T-helper 2 cell treated with Interferon-gamma antibody and Interleukin-4, amounts not matched to agents 5 μg/mL and 100 μg/mL, for 36 hours (primary cell): ENCODE results near the gene MOB4.
"Not testable (repeated sequence)": the region's sequence is repeated elsewhere in the genome, so short reads cannot be mapped to it uniquely, and the experiment has no call there.

Experiments used
- DNase-seq: peaks from one replicate; pipeline ENCODE4 v3.0.0; 2021; ENCODE audit warnings: low spot score
- H3K27ac Mint-ChIP-seq: one replicate; pipeline ENCODE4 v1.8.0; 2021; ENCODE audit warnings: mild to moderate bottlenecking, mixed read lengths
- H3K27me3 Mint-ChIP-seq: one replicate; pipeline ENCODE4 v1.8.0; 2021; ENCODE audit warnings: low read depth, mixed read lengths
- H3K36me3 Mint-ChIP-seq: one replicate; pipeline ENCODE4 v1.8.0; 2021; ENCODE audit warnings: low read depth, mixed read lengths
- H3K4me1 Mint-ChIP-seq: one replicate; pipeline ENCODE4 v1.8.0; 2021; ENCODE audit warnings: low read depth, mixed read lengths
- H3K4me3 Mint-ChIP-seq: one replicate; pipeline ENCODE4 v1.8.0; 2022; ENCODE audit warnings: mild to moderate bottlenecking, moderate library complexity, mixed read lengths
- H3K9me3 Mint-ChIP-seq: one replicate; pipeline ENCODE4 v1.8.0; 2021; ENCODE audit warnings: mixed read lengths

MOB4 gene

DNA sequence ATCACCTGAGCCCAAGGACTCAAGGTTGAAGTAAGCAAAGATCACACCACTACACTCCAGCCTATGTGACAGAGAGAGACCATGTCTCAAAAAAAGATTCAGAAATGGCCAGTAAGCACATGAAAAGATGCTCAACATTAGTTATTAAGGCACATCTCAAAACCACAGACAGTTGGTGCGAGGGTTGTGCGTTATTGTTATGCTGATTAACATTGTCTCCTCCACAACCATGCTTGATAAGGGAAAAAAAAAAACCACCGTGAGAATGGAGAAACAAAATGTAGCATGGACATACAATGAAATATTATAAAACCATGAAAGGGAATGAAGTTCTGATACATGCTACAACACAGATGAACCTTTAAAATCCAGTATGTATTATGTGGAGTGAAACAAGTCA lies 27.3 kb downstream of the MOB4 start:
- Mint-ChIP-seq H3K27ac (no peak overlapping the region), H3K4me3 (no peak overlapping the region), H3K36me3 (peaks cover 44% of the 10 kb centered on the region), H3K4me1 (peaks cover 14% of the 10 kb centered on the region), H3K9me3 (no peaks in the 10 kb centered on the region), H3K27me3 (no peaks in the 10 kb centered on the region)
- DNase-seq = no peak

DNA sequence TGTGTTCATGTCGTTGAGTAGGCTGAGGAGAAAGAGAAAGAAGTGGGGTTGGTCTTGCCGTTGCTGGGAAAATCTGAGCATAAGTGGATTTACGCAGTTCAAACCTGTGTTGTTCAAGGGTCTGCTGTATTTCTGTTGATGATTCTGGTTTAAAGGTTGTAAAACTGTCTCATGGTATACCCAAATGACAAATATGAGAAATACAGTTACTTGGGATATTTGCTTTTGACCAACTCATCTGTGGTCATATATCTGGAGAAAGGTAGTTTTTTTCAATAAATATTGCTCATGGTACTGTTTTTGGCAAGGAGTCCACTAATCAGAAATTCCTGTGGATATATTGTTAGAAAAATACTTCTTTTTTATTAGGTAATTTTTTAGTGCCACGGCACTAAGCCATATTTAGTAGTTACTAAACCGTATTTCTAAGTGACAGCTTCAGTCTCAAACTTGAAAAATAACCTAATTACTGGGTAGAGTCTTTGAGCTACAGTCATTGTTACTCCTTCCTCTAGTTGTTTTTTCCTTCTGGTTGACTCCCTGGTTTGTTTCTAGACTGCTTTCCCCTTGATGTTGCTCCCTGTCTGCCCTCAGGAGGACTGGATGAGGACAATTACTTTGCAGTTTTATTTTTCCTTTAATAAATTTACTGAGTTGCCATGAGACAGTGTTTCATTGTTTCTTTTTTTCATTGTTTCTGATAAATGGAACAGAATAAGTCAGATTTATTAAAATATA lies 31.5 kb downstream of the MOB4 start:
- peaks cover 3% of the 10 kb centered on the region for H3K4me1 Mint-ChIP-seq
- H3K27me3 Mint-ChIP-seq = no peaks in the 10 kb centered on the region
- DNase-seq = no peak
- H3K4me3 Mint-ChIP-seq = no peak overlapping the region
- no peaks in the 10 kb centered on the region for H3K9me3 Mint-ChIP-seq
- H3K27ac Mint-ChIP-seq = no peak overlapping the region
- H3K36me3 Mint-ChIP-seq = peaks cover 26% of the 10 kb centered on the region

DNA sequence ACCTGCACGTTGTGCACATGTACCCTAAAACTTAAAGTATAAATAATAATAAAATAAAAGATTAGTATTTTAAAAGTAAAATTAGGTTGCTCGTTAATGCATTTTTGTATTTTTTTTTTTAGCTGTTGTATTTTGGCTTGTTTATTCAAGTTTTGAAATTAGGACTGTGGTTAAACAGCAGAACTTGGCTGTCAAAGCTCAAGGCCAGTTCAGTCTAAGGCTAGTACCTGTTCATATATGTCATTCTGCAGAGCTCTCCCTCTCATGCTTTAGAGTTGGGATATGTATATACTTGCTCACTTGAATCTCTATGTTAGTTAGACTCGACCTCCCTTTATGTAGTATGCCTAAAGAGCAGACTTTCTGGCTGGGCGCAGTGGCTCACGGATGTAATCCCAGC lies 32.7 kb downstream of the MOB4 start:
- no peak for DNase-seq
- Mint-ChIP-seq H3K4me3 (no peak overlapping the region), H3K36me3 (peaks cover 25% of the 10 kb centered on the region), H3K27me3 (no peaks in the 10 kb centered on the region), H3K9me3 (no peaks in the 10 kb centered on the region), H3K27ac (no peak overlapping the region), H3K4me1 (no peaks in the 10 kb centered on the region)

GRCh38 chr2:197551260-197551659 lies 35.4 kb downstream of the MOB4 start:
- H3K36me3 Mint-ChIP-seq = peaks cover 21% of the 10 kb centered on the region
- H3K4me3 Mint-ChIP-seq, H3K4me1 Mint-ChIP-seq, DNase-seq, H3K27ac Mint-ChIP-seq, H3K27me3 Mint-ChIP-seq, H3K9me3 Mint-ChIP-seq: not testable (repeated sequence)

- no peaks in the 10 kb centered on the region for H3K4me1 Mint-ChIP-seq
- H3K27me3 Mint-ChIP-seq = no peaks in the 10 kb centered on the region
- no peak for DNase-seq
- peaks cover 19% of the 10 kb centered on the region for H3K36me3 Mint-ChIP-seq
- no peaks in the 10 kb centered on the region for H3K9me3 Mint-ChIP-seq
- no peak overlapping the region for H3K4me3 Mint-ChIP-seq
- no peak overlapping the region for H3K27ac Mint-ChIP-seq
Measured at GRCh38 chr2:197555467-197555866, 39.6 kb downstream of the MOB4 start.

DNA sequence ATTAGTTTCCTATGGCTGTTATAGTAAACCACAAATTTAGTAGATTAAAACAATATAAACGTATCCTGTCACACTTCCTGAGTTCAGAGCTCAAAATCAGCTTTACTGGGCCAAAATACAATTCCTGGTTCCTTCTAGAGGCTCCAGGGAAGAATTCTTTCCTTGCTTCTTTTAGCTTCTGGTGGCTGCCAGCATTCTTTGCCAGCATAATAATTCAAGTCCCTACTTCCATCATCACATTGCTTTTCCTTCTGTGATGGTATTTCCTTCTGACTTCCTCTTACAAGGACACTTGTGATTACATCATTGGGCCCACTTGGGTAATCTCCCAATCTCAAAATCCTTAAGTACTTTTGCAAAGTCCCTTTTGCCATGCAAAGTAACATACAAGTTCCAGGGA lies 40.6 kb downstream of the MOB4 start:
- peaks cover 24% of the 10 kb centered on the region for H3K36me3 Mint-ChIP-seq
- no peaks in the 10 kb centered on the region for H3K9me3 Mint-ChIP-seq
- DNase-seq = no peak

DNA sequence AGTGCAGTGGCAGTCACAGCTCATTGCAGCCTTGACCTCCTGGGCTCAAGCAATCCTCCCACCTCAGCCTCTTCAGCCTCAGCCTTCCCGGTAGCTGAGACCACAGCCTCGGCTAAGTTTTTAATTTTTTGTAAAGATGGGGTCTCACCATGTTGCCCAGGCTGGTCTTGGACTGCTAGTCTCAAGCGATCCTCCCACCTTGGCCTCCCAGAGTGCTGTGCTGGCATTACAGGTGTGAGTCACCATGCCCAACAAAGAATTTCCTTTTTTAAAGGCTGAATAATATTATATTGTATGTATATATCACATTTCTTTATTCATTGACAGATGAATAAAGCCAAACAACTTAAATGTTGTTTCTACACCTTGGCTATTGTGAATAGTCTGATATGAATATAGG lies 42.5 kb downstream of the MOB4 start:
- Mint-ChIP-seq H3K27me3 (no peaks in the 10 kb centered on the region), H3K9me3 (peaks cover 5% of the 10 kb centered on the region), H3K27ac (no peak overlapping the region), H3K36me3 (peaks cover 28% of the 10 kb centered on the region), H3K4me1 (peaks cover 4% of the 10 kb centered on the region), H3K4me3 (no peak overlapping the region)
- no peak for DNase-seq

More for the DNA sequence above, 40.6 kb downstream of the MOB4 start:
- Mint-ChIP-seq H3K4me1 (no peaks in the 10 kb centered on the region), H3K27me3 (no peaks in the 10 kb centered on the region), H3K4me3 (no peak overlapping the region), H3K27ac (no peak overlapping the region)

DNA sequence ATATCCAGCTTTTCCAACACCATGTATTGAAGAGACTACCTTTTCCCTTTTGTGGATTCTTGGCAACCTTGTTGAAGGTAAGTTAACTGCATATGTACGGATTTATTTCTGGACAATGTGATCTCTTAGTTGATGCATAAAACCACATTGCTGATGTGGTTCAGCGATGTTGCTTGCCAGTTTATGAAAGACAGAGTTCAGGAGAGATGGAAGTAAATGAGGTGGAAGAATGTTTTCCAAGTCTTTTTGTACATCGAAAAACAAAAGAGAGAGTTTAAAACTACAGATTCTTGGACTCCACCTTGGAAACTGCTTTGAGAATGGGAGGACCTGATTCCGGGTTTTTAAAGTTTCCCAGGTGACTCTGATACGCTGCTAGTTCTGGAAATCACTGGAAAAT lies 43.8 kb downstream of the MOB4 start:
- peaks cover 35% of the 10 kb centered on the region for H3K36me3 Mint-ChIP-seq
- no peak for DNase-seq
- H3K4me3 Mint-ChIP-seq = no peak overlapping the region
- H3K27ac Mint-ChIP-seq = no peak overlapping the region
- H3K4me1 Mint-ChIP-seq = peaks cover 4% of the 10 kb centered on the region
- H3K9me3 Mint-ChIP-seq = peaks cover 6% of the 10 kb centered on the region
- H3K27me3 Mint-ChIP-seq = no peaks in the 10 kb centered on the region

DNA sequence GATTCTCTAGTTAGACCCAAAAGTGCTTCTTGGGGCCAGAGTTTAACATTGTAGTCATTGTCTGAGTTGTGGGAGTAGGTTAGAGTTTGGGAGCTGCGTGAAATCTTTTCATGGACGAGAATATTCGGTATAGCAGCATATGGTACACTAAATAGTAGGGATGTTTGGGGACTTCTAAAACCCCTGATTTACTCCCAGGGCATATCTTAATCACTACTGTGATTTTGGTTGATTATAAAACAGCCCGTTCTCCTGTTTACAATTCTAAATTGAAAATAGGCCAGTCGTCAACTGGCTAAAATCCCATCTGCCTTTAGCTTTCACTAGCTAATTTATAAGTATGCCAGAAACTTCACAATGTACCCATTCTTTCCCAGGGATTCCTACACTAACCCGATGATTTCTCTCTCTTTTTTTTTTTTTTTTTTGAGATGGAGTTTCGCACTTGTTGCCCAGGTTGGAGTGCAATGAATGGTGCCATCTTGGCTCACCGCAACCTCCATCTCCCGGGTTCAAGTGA lies 44.3 kb downstream of the MOB4 start:
- Mint-ChIP-seq H3K4me1 (peaks cover 4% of the 10 kb centered on the region), H3K27ac (no peak overlapping the region), H3K9me3 (peaks cover 6% of the 10 kb centered on the region), H3K4me3 (no peak overlapping the region), H3K27me3 (no peaks in the 10 kb centered on the region), H3K36me3 (peaks cover 39% of the 10 kb centered on the region)
- DNase-seq = no peak

DNA sequence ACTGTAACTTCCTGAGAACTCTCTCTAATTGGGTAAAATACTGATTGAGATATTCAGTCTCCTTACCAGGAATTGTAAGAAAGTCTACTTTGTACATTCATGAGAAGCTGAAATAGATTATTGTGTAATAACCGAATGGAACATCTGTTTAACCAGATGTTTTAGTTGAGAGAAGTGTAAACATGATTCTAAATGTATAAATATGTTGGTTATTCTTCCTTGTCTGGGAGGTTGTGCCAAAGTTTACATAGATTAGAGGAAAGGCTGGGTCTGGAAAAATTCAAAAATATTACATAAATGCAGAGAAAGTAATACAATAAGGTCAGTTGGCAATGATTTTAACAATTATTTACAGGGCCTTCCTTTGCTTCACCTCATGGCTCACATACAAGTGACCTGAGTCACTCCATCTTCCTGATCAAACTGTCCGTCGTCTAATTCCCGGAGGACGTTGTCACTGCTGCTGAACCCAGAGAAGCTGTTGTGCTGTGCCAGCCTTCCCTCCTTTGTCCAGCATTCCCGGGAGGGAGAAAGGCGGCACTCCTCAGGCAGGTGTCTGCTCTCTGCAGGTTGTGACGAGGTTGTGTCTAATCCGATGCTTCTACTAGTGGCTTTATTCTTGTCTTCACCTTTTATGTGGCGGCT lies 55.9 kb downstream of the MOB4 start:
- DNase-seq = no peak
- Mint-ChIP-seq H3K4me3 (no peak overlapping the region), H3K9me3 (peaks cover 31% of the 10 kb centered on the region), H3K27me3 (no peaks in the 10 kb centered on the region), H3K27ac (no peak overlapping the region), H3K4me1 (no peaks in the 10 kb centered on the region), H3K36me3 (peaks cover 27% of the 10 kb centered on the region)

GRCh38 chr2:197573608-197574007 lies 57.7 kb downstream of the MOB4 start:
- Mint-ChIP-seq H3K27me3 (no peaks in the 10 kb centered on the region), H3K36me3 (peaks cover 27% of the 10 kb centered on the region), H3K27ac (no peak overlapping the region), H3K4me1 (no peaks in the 10 kb centered on the region), H3K4me3 (no peak overlapping the region), H3K9me3 (peaks cover 31% of the 10 kb centered on the region)
- DNase-seq = no peak

DNA sequence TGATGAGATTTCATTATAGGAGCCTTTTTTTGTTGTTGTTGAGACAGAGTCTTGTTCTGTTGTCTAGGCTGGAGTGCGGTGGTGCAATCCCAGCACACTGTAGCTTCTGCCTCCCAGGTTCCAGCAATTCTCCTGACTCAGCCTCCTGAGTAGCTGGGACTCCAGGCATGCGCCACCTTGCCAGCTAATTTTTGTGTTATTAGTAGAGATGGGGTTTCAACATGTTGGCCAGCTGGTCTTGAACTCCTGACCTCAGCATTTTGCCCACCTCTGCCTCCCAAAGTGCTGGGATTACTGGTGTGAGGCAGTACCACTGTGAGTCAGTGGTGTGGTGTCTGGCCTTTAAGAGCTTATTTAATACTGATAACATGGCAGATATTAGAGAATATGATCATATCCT lies 60.1 kb downstream of the MOB4 start:
- Mint-ChIP-seq H3K36me3 (peaks cover 27% of the 10 kb centered on the region), H3K4me1 (no peaks in the 10 kb centered on the region), H3K9me3 (peaks cover 31% of the 10 kb centered on the region), H3K27ac (no peak overlapping the region), H3K27me3 (no peaks in the 10 kb centered on the region), H3K4me3 (no peak overlapping the region)
- DNase-seq = no peak

DNA sequence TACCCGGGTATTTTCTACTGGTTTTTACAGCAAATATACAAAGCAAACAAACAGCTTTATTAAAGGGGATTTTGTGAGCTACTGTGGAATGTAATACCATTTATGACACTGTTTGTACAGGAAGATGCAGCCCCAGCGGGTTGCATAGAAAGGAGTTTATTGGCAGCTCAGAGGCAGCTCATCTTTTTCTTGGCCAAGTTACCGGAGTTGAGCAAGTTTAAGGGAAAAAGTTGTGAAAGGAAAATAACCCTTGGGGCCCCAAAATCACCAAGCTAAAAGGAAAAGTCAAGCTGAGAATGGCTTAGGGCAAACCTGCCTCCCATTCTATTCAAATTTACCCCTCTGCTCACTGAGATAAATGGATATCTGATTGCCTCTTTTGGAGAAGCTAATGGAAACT lies 60.8 kb downstream of the MOB4 start:
- no peaks in the 10 kb centered on the region for H3K4me1 Mint-ChIP-seq
- no peak overlapping the region for H3K4me3 Mint-ChIP-seq
- peaks cover 25% of the 10 kb centered on the region for H3K36me3 Mint-ChIP-seq
- H3K9me3 Mint-ChIP-seq = peaks cover 31% of the 10 kb centered on the region
- no peak overlapping the region for H3K27ac Mint-ChIP-seq
- no peaks in the 10 kb centered on the region for H3K27me3 Mint-ChIP-seq
- DNase-seq = no peak

DNA sequence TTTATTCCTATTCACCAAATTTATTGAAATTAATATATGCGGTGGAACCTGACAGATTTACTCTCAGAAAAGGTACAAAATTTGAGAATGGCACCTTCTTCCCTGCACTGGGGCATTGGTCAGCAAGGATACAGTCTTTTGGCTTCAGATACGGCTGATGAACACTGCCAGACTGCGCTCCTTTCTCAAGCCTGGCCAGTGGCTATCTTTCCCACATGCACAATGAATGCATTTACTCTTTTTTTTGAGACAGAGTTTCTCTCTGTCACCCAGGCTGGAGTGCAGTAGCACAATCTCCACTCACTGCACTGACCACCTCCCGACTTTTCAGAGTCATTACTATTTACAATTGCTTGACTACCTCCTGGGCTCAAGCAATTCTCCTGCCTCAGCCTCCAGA lies 61.6 kb downstream of the MOB4 start:
- no peaks in the 10 kb centered on the region for H3K27me3 Mint-ChIP-seq
- no peak overlapping the region for H3K4me3 Mint-ChIP-seq
- no peak for DNase-seq
- H3K27ac Mint-ChIP-seq = no peak overlapping the region
- H3K4me1 Mint-ChIP-seq = no peaks in the 10 kb centered on the region
- peaks cover 18% of the 10 kb centered on the region for H3K36me3 Mint-ChIP-seq
- H3K9me3 Mint-ChIP-seq = peaks cover 28% of the 10 kb centered on the region
